Fibroblast of skin of back (primary cell): Measurements from ENCODE around the gene IL1RAPL1.
"Not testable (repeated sequence)": the region's sequence is repeated elsewhere in the genome, so short reads cannot be mapped to it uniquely, and the experiment has no call there.

Source experiments
- DNase-seq: peaks from one replicate; pipeline ENCODE4 v3.0.0-alpha.2; 2013

IL1RAPL1 gene

GRCh38 chrX:29285664-29286063 is 698.4 kb downstream of the IL1RAPL1 start:
- DNase-seq: no peak

GRCh38 chrX:29295987-29296680 is 708.9 kb downstream of the IL1RAPL1 start:
- DNase-seq: peak; percentile 60

- DNase-seq: no peak
These were observed 710.0 kb downstream of the IL1RAPL1 start for GRCh38 chrX:29297171-29297800.

- DNase-seq: no peak
These were observed 712.4 kb downstream of the IL1RAPL1 start for GRCh38 chrX:29299684-29300083.

GRCh38 chrX:29308726-29309125 is 721.5 kb downstream of the IL1RAPL1 start:
- DNase-seq: no peak

- DNase-seq: no peak
These were observed 728.7 kb downstream of the IL1RAPL1 start for GRCh38 chrX:29315931-29316330.

GRCh38 chrX:29318012-29318411 is 730.8 kb downstream of the IL1RAPL1 start:
- peak; percentile 76 for DNase-seq

- DNase-seq: not testable (repeated sequence)
These were observed 745.2 kb downstream of the IL1RAPL1 start for GRCh38 chrX:29332429-29332828.

- DNase-seq: not testable (repeated sequence)
These were observed 745.8 kb downstream of the IL1RAPL1 start for GRCh38 chrX:29333091-29333490.

- peak; percentile 3 for DNase-seq
These were observed 761.0 kb downstream of the IL1RAPL1 start for GRCh38 chrX:29348288-29348687.

- DNase-seq: no peak
These were observed 772.0 kb downstream of the IL1RAPL1 start for GRCh38 chrX:29359276-29359675.

- not testable (repeated sequence) for DNase-seq
These were observed 787.5 kb downstream of the IL1RAPL1 start for GRCh38 chrX:29374765-29375164.

- no peak for DNase-seq
These were observed 789.3 kb downstream of the IL1RAPL1 start for GRCh38 chrX:29376584-29376983.

GRCh38 chrX:29382811-29383210 is 795.6 kb downstream of the IL1RAPL1 start:
- DNase-seq: no peak

GRCh38 chrX:29388509-29388908 is 801.3 kb downstream of the IL1RAPL1 start:
- no peak for DNase-seq

GRCh38 chrX:29397506-29397905 is 810.3 kb downstream of the IL1RAPL1 start:
- peak; percentile 22 for DNase-seq

GRCh38 chrX:29407357-29407756 is 820.1 kb downstream of the IL1RAPL1 start:
- DNase-seq: no peak

- DNase-seq: peak; percentile 11
These were observed 832.7 kb downstream of the IL1RAPL1 start for GRCh38 chrX:29419774-29420553.

GRCh38 chrX:29422034-29422433 is 834.8 kb downstream of the IL1RAPL1 start:
- no peak for DNase-seq

- DNase-seq: no peak
These were observed 844.6 kb downstream of the IL1RAPL1 start for GRCh38 chrX:29431895-29432294.

- no peak for DNase-seq
These were observed 845.3 kb downstream of the IL1RAPL1 start for GRCh38 chrX:29432534-29432933.

GRCh38 chrX:29434939-29435338 is 847.7 kb downstream of the IL1RAPL1 start:
- DNase-seq: no peak

- DNase-seq: no peak
These were observed 848.1 kb downstream of the IL1RAPL1 start for GRCh38 chrX:29435396-29435795.

GRCh38 chrX:29447867-29448266 is 860.6 kb downstream of the IL1RAPL1 start:
- DNase-seq: no peak
